ENCODE results near the gene MRPL1.
"Not testable (repeated sequence)": the region's sequence is repeated elsewhere in the genome, so short reads cannot be mapped to it uniquely, and the experiment has no call there.

MRPL1 gene

DNA sequence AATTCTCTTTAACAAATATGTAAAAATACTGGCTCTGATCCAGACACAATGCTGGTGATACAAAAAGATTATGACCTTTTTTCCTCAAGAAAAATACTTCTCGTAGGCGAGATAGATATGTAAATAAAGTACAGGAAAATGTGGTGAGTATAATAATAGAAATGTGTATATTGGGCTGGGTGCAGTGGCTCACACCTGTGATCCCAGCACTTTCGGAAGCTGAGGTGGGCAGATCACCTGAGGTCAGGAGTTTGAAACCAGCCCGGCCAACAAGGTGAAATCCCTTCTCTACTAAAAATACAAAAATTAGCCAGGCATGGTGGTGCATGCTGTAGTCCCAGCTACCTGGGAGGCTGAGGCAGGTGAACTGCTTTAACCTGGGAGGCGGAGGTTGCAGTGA, 55.0 kb downstream of the MRPL1 start:
- Mint-ChIP-seq H3K9me3 (peaks cover 2% of the 10 kb centered on the region), H3K4me1 (ENCODE audit: low read depth) (peaks cover 30% of the 10 kb centered on the region), H3K4me3 (no peak overlapping the region), H3K27me3 (no peaks in the 10 kb centered on the region), H3K27ac (no peak overlapping the region), H3K36me3 (ENCODE audit: low read depth) (peaks cover 74% of the 10 kb centered on the region)
- DNase-seq: no peak

GRCh38 chr4:77920371-77920770, 57.7 kb downstream of the MRPL1 start:
- Mint-ChIP-seq H3K36me3 (ENCODE audit: low read depth) (peaks cover 74% of the 10 kb centered on the region), H3K4me3 (no peak overlapping the region), H3K27me3 (no peaks in the 10 kb centered on the region), H3K27ac (peak overlapping the region; percentile 57), H3K4me1 (ENCODE audit: low read depth) (peaks cover 24% of the 10 kb centered on the region), H3K9me3 (peaks cover 12% of the 10 kb centered on the region)
- DNase-seq: no peak

DNA sequence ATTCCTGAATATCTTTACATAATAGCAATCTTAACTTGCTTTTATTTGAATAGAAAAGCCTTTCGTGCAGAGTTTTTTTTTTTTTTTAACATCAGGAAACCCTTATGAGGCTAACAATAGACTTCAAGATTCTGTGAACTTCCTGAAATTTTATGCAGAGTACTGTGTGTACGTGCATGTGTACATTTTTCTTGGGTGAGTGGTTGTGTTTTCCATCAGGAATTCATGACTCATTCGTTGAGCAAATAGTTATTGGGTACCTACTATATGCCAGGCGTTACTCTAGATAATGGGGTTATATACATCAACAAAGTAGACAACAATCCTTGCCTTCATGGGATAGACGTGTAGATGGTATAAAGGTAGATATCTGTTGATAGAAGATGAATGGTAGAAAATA, 59.1 kb downstream of the MRPL1 start:
- Mint-ChIP-seq H3K4me3 (no peak overlapping the region), H3K4me1 (ENCODE audit: low read depth) (peaks cover 21% of the 10 kb centered on the region), H3K9me3 (peaks cover 12% of the 10 kb centered on the region), H3K27ac (no peak overlapping the region), H3K36me3 (ENCODE audit: low read depth) (peaks cover 81% of the 10 kb centered on the region), H3K27me3 (no peaks in the 10 kb centered on the region)
- DNase-seq: no peak

DNA sequence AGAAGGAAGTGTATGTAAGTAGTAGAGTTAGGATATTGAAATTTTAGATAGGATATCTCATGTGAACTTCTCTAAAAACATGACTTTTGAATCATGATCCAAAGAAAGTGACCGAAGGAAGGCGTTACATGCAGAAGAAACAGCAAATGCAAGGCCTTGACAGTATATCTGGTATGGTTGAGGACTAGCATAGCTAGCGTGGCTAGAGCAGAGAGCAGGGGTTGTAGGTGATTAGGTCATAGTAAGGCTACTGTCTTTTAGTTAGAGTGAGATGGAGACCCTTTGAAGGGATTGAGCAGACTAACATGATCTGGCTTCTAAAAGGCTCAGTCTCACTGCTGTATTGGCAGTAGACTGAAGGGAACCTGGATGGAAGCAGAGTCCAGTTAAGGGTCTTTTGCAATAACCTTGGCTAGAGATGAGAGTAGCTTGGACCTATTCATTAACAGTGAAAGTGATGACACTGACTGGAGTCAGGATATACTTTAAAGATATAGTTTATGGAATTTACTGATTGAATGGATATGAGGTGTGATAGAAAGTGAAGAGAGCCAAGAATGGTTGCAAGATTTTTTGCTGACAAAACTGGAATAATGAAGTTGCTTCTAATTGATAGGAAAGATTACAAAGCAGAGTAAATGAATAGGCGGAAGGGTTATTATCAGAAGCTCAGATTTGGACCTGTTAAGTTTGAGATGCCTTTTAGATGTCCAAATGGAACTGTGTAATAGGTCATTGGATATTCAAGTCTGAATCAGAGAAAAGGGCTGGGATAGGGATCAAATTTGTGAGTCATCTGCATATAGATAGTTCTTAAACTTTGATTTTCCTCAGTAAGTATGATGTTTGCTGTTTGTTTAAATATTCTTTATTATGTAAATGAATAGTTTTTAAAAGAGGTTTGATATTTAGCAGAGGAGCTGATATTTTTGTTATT, 59.8 kb downstream of the MRPL1 start:
- H3K27ac Mint-ChIP-seq: no peak overlapping the region
- peaks cover 78% of the 10 kb centered on the region for H3K36me3 Mint-ChIP-seq (ENCODE audit: low read depth)
- DNase-seq: no peak
- no peaks in the 10 kb centered on the region for H3K27me3 Mint-ChIP-seq
- peaks cover 12% of the 10 kb centered on the region for H3K9me3 Mint-ChIP-seq
- no peak overlapping the region for H3K4me3 Mint-ChIP-seq
- peaks cover 18% of the 10 kb centered on the region for H3K4me1 Mint-ChIP-seq (ENCODE audit: low read depth)

- Mint-ChIP-seq H3K36me3 (ENCODE audit: low read depth) (peaks cover 77% of the 10 kb centered on the region), H3K4me3 (no peak overlapping the region), H3K4me1 (ENCODE audit: low read depth) (peaks cover 2% of the 10 kb centered on the region), H3K27me3 (no peaks in the 10 kb centered on the region), H3K9me3 (peaks cover 8% of the 10 kb centered on the region), H3K27ac (no peak overlapping the region)
- DNase-seq: no peak
Measured at GRCh38 chr4:77927991-77928925, 65.6 kb downstream of the MRPL1 start.

GRCh38 chr4:77930154-77930639, 67.6 kb downstream of the MRPL1 start:
- Mint-ChIP-seq H3K4me1 (ENCODE audit: low read depth) (peaks cover 2% of the 10 kb centered on the region), H3K36me3 (ENCODE audit: low read depth) (peaks cover 77% of the 10 kb centered on the region), H3K4me3 (no peak overlapping the region), H3K27me3 (no peaks in the 10 kb centered on the region), H3K9me3 (no peaks in the 10 kb centered on the region), H3K27ac (no peak overlapping the region)
- no peak for DNase-seq

DNA sequence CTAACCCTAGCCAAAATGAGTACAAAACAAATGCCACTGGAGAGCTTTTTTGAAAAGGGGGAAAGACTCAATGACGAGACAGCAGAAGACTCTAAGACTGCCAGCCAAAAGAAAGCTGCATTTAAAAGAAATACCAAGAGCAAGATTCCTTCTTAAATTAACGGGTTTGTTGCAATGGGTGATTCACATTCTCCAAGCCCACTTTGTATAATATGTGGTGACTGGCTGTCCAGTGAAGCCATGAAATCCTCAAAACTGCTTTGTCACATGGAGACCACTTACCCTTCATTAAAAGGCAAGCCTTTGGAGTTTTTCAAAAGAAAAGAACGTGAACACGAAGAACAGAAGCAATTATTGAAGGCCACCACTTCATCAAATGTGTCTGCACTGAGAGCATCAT, 68.2 kb downstream of the MRPL1 start:
- H3K4me3 Mint-ChIP-seq: no peak overlapping the region
- no peak overlapping the region for H3K27ac Mint-ChIP-seq
- no peaks in the 10 kb centered on the region for H3K27me3 Mint-ChIP-seq
- peaks cover 75% of the 10 kb centered on the region for H3K36me3 Mint-ChIP-seq (ENCODE audit: low read depth)
- DNase-seq: no peak
- H3K9me3 Mint-ChIP-seq: no peaks in the 10 kb centered on the region
- peaks cover 2% of the 10 kb centered on the region for H3K4me1 Mint-ChIP-seq (ENCODE audit: low read depth)

DNA sequence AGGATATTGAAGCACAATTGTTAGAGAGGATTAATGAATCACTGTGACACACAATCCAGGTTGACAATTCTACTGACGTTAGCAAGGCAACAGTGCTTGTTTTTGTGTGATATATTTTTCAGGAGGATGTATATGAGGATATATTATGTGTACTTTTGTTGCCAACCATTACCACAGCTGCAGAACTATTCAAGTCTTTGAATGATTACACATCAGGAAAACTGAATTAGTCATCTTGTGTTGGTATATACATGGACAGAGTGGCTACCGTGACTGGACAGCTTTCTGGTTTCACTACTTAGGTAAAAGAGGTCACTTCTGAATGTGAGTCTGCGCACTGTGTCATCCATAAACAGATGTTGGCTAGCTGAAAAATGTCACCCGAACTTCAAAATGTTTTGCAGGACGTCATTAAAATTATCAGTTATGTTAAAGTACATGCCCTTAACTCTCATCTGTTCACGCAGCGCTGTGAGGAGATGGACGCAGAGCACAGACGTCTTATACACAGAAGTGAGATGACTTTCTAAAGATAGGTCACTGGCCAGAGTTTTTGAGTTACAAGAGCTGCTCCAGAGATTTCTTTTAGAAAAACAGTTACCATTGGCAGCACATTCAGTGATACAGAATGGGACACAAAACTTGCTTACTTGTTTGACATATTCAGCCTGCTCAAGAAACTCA, 69.0 kb downstream of the MRPL1 start:
- DNase-seq: no peak
- Mint-ChIP-seq H3K9me3 (no peaks in the 10 kb centered on the region), H3K27me3 (no peaks in the 10 kb centered on the region), H3K4me1 (ENCODE audit: low read depth) (peaks cover 2% of the 10 kb centered on the region), H3K36me3 (ENCODE audit: low read depth) (peaks cover 76% of the 10 kb centered on the region), H3K4me3 (no peak overlapping the region), H3K27ac (peak overlapping the region; percentile 0)

DNA sequence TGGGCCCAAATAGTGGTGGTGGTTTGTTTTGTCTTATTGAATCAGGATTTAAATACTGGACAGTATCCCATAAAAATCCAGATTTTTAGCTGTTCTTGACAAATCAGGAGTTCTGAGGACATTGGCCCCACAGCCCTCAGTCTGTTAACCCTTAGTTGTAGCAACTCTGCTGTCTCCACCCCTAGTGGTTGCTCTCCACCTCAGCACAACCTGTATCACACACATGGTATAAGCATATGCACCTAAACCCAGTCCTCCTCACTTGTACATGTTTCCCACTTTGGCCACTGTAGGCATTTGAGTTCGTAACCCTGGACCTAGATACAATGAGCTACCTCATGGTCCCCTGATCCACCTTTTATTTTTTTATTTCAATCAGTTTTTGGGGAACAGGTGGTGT, 75.9 kb downstream of the MRPL1 start:
- Mint-ChIP-seq H3K36me3 (ENCODE audit: low read depth) (peaks cover 93% of the 10 kb centered on the region), H3K4me3 (no peak overlapping the region), H3K9me3 (peaks cover 14% of the 10 kb centered on the region), H3K4me1 (ENCODE audit: low read depth) (peaks cover 12% of the 10 kb centered on the region), H3K27me3 (no peaks in the 10 kb centered on the region), H3K27ac (no peak overlapping the region)
- no peak for DNase-seq

DNA sequence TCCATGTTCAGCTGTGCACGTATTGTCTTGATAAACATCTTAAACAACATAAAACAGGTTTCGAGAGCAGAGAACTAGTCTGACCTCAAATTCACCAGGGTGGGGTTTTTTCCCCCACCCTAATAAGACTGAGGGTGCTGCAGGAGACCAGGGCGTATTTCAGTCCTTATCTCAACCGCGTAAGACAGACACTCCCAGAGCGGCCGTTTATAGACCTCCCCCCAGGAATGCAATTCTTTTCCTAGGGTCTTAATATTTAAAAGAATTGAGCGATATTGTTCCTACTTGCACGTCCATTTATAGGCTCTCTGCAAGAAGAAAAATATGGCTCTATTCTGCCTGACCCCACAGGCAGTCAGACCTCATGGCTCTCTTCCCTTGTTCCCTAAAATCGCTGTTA, 83.3 kb downstream of the MRPL1 start:
- not testable (repeated sequence) for DNase-seq; H3K27me3 Mint-ChIP-seq; H3K4me1 Mint-ChIP-seq (ENCODE audit: low read depth); H3K4me3 Mint-ChIP-seq; H3K27ac Mint-ChIP-seq
- H3K9me3 Mint-ChIP-seq: peaks cover 25% of the 10 kb centered on the region
- H3K36me3 Mint-ChIP-seq (ENCODE audit: low read depth): peaks cover 77% of the 10 kb centered on the region

DNA sequence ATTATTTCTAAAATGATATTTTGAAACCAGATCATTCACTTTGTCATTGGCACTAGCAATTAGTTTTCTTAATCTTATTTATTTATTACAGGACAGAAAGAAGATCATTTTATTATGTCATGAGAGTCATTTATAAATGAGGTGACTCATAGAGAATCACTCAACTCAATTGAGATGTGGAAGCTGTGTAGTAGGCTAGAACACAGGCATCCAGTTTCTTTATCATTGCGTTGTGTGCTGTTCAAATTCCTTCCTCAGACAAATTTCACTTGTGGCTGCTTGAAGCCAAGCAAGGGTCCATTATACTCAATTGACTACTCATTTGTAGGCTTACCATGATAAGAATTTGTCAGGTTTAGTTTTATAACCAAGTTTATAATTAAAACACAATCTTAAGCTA, 87.6 kb downstream of the MRPL1 start:
- Mint-ChIP-seq H3K27me3 (no peaks in the 10 kb centered on the region), H3K9me3 (peaks cover 4% of the 10 kb centered on the region), H3K27ac (no peak overlapping the region), H3K4me1 (ENCODE audit: low read depth) (peaks cover 12% of the 10 kb centered on the region), H3K36me3 (ENCODE audit: low read depth) (peaks cover 72% of the 10 kb centered on the region), H3K4me3 (no peak overlapping the region)
- DNase-seq: no peak

DNA sequence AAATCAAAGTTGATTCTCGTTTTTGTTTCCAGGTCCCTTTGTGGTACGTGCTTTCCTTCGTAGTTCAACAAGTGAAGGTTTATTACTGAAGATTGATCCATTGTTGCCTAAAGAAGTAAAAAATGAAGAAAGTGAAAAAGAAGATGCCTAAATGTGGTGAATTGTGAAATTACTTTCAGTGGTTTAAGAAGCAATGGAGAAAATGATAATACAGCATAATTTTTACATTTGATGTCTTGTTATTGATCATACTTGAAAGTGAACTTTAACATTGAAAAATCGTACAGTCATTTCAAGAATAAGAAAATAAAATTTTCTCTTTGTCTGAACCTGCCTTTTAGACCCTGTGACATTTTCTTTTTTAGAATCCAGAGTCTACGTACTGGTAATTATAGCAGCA, 89.8 kb downstream of the MRPL1 start:
- no peaks in the 10 kb centered on the region for H3K27me3 Mint-ChIP-seq
- H3K27ac Mint-ChIP-seq: peak overlapping the region; percentile 75
- peaks cover 23% of the 10 kb centered on the region for H3K4me1 Mint-ChIP-seq (ENCODE audit: low read depth)
- peaks cover 60% of the 10 kb centered on the region for H3K36me3 Mint-ChIP-seq (ENCODE audit: low read depth)
- DNase-seq: no peak
- no peak overlapping the region for H3K4me3 Mint-ChIP-seq
- no peaks in the 10 kb centered on the region for H3K9me3 Mint-ChIP-seq

DNA sequence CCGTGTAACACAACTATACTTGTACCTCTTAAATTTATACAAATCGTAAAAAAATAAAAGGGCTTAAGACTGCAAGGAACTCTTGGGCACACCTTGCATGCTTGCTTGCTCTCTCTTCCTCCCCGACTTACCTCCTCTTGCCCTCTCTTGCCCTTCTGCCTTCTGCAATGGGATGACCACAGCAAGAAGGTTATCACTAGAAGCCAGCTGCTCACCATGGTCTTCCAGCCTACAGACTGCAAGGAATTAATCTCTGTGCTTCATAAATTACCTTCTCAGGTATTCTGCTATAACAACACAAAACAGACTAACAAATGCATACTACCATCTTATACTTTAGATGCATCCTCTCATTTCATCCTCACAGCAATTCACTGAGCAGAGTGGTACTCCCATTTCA, 92.1 kb downstream of the MRPL1 start:
- H3K4me3 Mint-ChIP-seq: no peak overlapping the region
- no peak for DNase-seq
- H3K27ac Mint-ChIP-seq: no peak overlapping the region
- H3K27me3 Mint-ChIP-seq: no peaks in the 10 kb centered on the region
- H3K36me3 Mint-ChIP-seq (ENCODE audit: low read depth): peaks cover 51% of the 10 kb centered on the region
- peaks cover 24% of the 10 kb centered on the region for H3K4me1 Mint-ChIP-seq (ENCODE audit: low read depth)
- no peaks in the 10 kb centered on the region for H3K9me3 Mint-ChIP-seq

- Mint-ChIP-seq H3K27ac (peak overlapping the region; percentile 2), H3K27me3 (no peaks in the 10 kb centered on the region)
Measured at GRCh38 chr4:77956917-77957316, 94.3 kb downstream of the MRPL1 start.

More at GRCh38 chr4:77956917-77957316, 94.3 kb downstream of the MRPL1 start:
- Mint-ChIP-seq H3K4me1 (ENCODE audit: low read depth) (peaks cover 20% of the 10 kb centered on the region), H3K9me3 (no peaks in the 10 kb centered on the region), H3K36me3 (ENCODE audit: low read depth) (peaks cover 31% of the 10 kb centered on the region), H3K4me3 (no peak overlapping the region)
- no peak for DNase-seq
